D721Med (cell line): Measurements from ENCODE around the gene FAT1.

Source experiments
- DNase-seq: peaks from one replicate; pipeline ENCODE4 v3.0.0; 2011; ENCODE audit warnings: low spot score; ENCODE audit not compliant: insufficient read length
- FAIRE-seq: peaks from 2 replicates; lab custom pipeline; 2011; peaks lifted over from hg19 to GRCh38; lab: Jason Lieb, UNC
- CTCF ChIP-seq: IDR thresholded peaks from 2 replicates; pipeline ENCODE4 v1.5.1; 2012; ENCODE audit warnings: mild to moderate bottlenecking, control low read depth; ENCODE audit not compliant: insufficient read depth; ENCODE audit errors: missing control alignments

The FAT1 gene

GRCh38 chr4:186624951-186625350 lies 98.7 kb downstream of the FAT1 start:
- FAIRE-seq = no peak
- TF ChIP-seq CTCF = no peak
- DNase-seq = no peak

GRCh38 chr4:186623546-186623945 lies 100.1 kb downstream of the FAT1 start:
- FAIRE-seq (no peak), DNase-seq (no peak)
- no peak for TF ChIP-seq CTCF

GRCh38 chr4:186622788-186623464 lies 100.7 kb downstream of the FAT1 start:
- no peak for TF ChIP-seq CTCF
- FAIRE-seq = no peak
- no peak for DNase-seq

- TF ChIP-seq CTCF = no peak
- FAIRE-seq = no peak
- DNase-seq = no peak
Measured at GRCh38 chr4:186621959-186622553, 101.6 kb downstream of the FAT1 start.

GRCh38 chr4:186619088-186619487 lies 104.6 kb downstream of the FAT1 start:
- FAIRE-seq (no peak), DNase-seq (no peak)
- TF ChIP-seq CTCF = no peak

- DNase-seq (no peak), FAIRE-seq (no peak)
- TF ChIP-seq CTCF = no peak
Measured at GRCh38 chr4:186617921-186618320, 105.7 kb downstream of the FAT1 start.

GRCh38 chr4:186607490-186607889 lies 116.2 kb downstream of the FAT1 start:
- FAIRE-seq (no peak), DNase-seq (no peak)
- no peak for TF ChIP-seq CTCF
